ENCODE measurements around the gene ARHGAP24. TPM values are rescaled to one million over a fixed set of nuclear protein-coding genes. Genes with fewer than 3 reads are reported as not detected.
"Not testable (repeated sequence)": the region's sequence is repeated elsewhere in the genome, so short reads cannot be mapped to it uniquely, and the experiment has no call there.

ARHGAP24 gene
- total RNA-seq, 1 donor from 2014 or later = not detected

GRCh38 chr4:85951099-85951498 is 476.1 kb downstream of the ARHGAP24 start:
- intact Hi-C loops (cut with micrococcal nuclease) = no loop called here

- intact Hi-C loops (cut with micrococcal nuclease) = no loop called here
Observed at GRCh38 chr4:85952528-85952927, 477.6 kb downstream of the ARHGAP24 start.

- intact Hi-C loops (cut with micrococcal nuclease) = no loop called here
Observed at GRCh38 chr4:85952972-85953650, 478.2 kb downstream of the ARHGAP24 start.

GRCh38 chr4:85953651-85954018 is 478.7 kb downstream of the ARHGAP24 start:
- intact Hi-C loops (cut with micrococcal nuclease) = no loop called here

- intact Hi-C loops (cut with micrococcal nuclease) = no loop called here
Observed at GRCh38 chr4:85955620-85956292, 480.8 kb downstream of the ARHGAP24 start.

GRCh38 chr4:85956293-85956945 is 481.5 kb downstream of the ARHGAP24 start:
- intact Hi-C loops (cut with micrococcal nuclease) = no loop called here

- intact Hi-C loops (cut with micrococcal nuclease) = no loop called here
Observed at GRCh38 chr4:85961887-85962286, 486.9 kb downstream of the ARHGAP24 start.

- intact Hi-C loops (cut with micrococcal nuclease) = no loop called here
Observed at GRCh38 chr4:85963231-85963630, 488.3 kb downstream of the ARHGAP24 start.

GRCh38 chr4:85964298-85964697 is 489.3 kb downstream of the ARHGAP24 start:
- intact Hi-C loops (cut with micrococcal nuclease) = no loop called here

GRCh38 chr4:85965017-85965416 is 490.1 kb downstream of the ARHGAP24 start:
- intact Hi-C loops (cut with micrococcal nuclease) = not testable (repeated sequence)

GRCh38 chr4:85965529-85965928 is 490.6 kb downstream of the ARHGAP24 start:
- intact Hi-C loops (cut with micrococcal nuclease) = no loop called here

- intact Hi-C loops (cut with micrococcal nuclease) = no loop called here
Observed at GRCh38 chr4:85966373-85966772, 491.4 kb downstream of the ARHGAP24 start.

GRCh38 chr4:85967872-85968271 is 492.9 kb downstream of the ARHGAP24 start:
- intact Hi-C loops (cut with micrococcal nuclease) = no loop called here

GRCh38 chr4:85968945-85969819 is 494.2 kb downstream of the ARHGAP24 start:
- intact Hi-C loops (cut with micrococcal nuclease) = no loop called here

- intact Hi-C loops (cut with micrococcal nuclease) = no loop called here
Observed at GRCh38 chr4:85970535-85970934, 495.6 kb downstream of the ARHGAP24 start.

- intact Hi-C loops (cut with micrococcal nuclease) = no loop called here
Observed at GRCh38 chr4:85979276-85979675, 504.3 kb downstream of the ARHGAP24 start.

GRCh38 chr4:85986266-85986665 is 511.3 kb downstream of the ARHGAP24 start:
- intact Hi-C loops (cut with micrococcal nuclease) = no loop called here

GRCh38 chr4:85993641-85994040 is 518.7 kb downstream of the ARHGAP24 start:
- intact Hi-C loops (cut with micrococcal nuclease) = no loop called here

- intact Hi-C loops (cut with micrococcal nuclease) = no loop called here
Observed at GRCh38 chr4:85994576-85994975, 519.6 kb downstream of the ARHGAP24 start.

- intact Hi-C loops (cut with micrococcal nuclease) = no loop called here
Observed at GRCh38 chr4:85995361-85995760, 520.4 kb downstream of the ARHGAP24 start.

GRCh38 chr4:86001591-86001990 is 526.6 kb downstream of the ARHGAP24 start:
- intact Hi-C loops (cut with micrococcal nuclease) = no loop called here

GRCh38 chr4:86004030-86004429 is 529.1 kb downstream of the ARHGAP24 start:
- intact Hi-C loops (cut with micrococcal nuclease) = no loop called here
